Upper lobe of left lung (tissue), 4 donors: Measurements from ENCODE around the gene DPH7.

Experiments
- CTCF ChIP-seq, 6 experiments: fragments of 450-650 bp in 4 of 6; fragments of 200-600 bp in 2 of 6; sonication (generic) in 2 of 6; IDR thresholded peaks; one replicate each; pipeline ENCODE4 v1.5.1; 2016 to 2019; ENCODE audit warnings: antibody characterized with exemption in 6 of 6
- POLR2A ChIP-seq, 4 donors: fragments of 450-650 bp; IDR thresholded peaks; one replicate each; pipeline ENCODE4 v1.5.1; 2016 to 2017; ENCODE audit warnings: antibody characterized with exemption in 4 of 4, mild to moderate bottlenecking in 2 of 4
- POLR2AphosphoS5 ChIP-seq, 2 donors: sonication (generic); formaldehyde crosslinking; IDR thresholded peaks; one replicate each; pipeline ENCODE4 v1.5.1; 2017; ENCODE audit warnings: antibody characterized with exemption in 2 of 2

GRCh38 chr9:137547687-137548543 is 30.8 kb downstream of the DPH7 start:
- TF ChIP-seq CTCF (IDR thresholded peaks at IDR 0.05) (no peak), POLR2AphosphoS5 (IDR thresholded peaks at IDR 0.05) (no peak), POLR2A (IDR thresholded peaks at IDR 0.05) (no peak)
